KOPT-K1 (cell line): ENCODE data around the gene RPN2.

ENCODE experiments used
- H3K27ac ChIP-seq: fragments of 200-600 bp; sonication (generic); 2 replicates; pipeline ENCODE4 v1.5.1; 2016; ENCODE audit warnings: antibody characterized with exemption, mild to moderate bottlenecking, low read depth, low read length; ENCODE audit not compliant: poor library complexity, severe bottlenecking
- H3K36me3 ChIP-seq: fragments of 200-600 bp; sonication (generic); 2 replicates; pipeline ENCODE4 v1.5.1; 2017; ENCODE audit warnings: antibody characterized with exemption, mild to moderate bottlenecking, low read length, moderate library complexity; ENCODE audit not compliant: insufficient read depth
- H3K9me3 ChIP-seq: fragments of 200-600 bp; sonication (generic); 2 replicates; pipeline ENCODE4 v1.5.1; 2017; ENCODE audit warnings: antibody characterized with exemption, low read length, mild to moderate bottlenecking; ENCODE audit not compliant: insufficient read depth, poor library complexity, severe bottlenecking

RPN2 gene

GRCh38 chr20:37219751-37220668, 40.9 kb downstream of the RPN2 start:
- Histone ChIP-seq H3K36me3 (peaks cover 98% of the 10 kb centered on the region), H3K9me3 (no peaks in the 10 kb centered on the region), H3K27ac (no peak overlapping the region)

- no peaks in the 10 kb centered on the region for H3K9me3 ChIP-seq
- H3K36me3 ChIP-seq = peaks cover 98% of the 10 kb centered on the region
- no peak overlapping the region for H3K27ac ChIP-seq
Observed at GRCh38 chr20:37220731-37221130, 41.6 kb downstream of the RPN2 start.

GRCh38 chr20:37222086-37222485, 43.0 kb downstream of the RPN2 start:
- Histone ChIP-seq H3K27ac (no peak overlapping the region), H3K9me3 (no peaks in the 10 kb centered on the region), H3K36me3 (peaks cover 100% of the 10 kb centered on the region)

GRCh38 chr20:37223053-37223452, 43.9 kb downstream of the RPN2 start:
- H3K9me3 ChIP-seq = no peaks in the 10 kb centered on the region
- H3K27ac ChIP-seq = no peak overlapping the region
- peaks cover 100% of the 10 kb centered on the region for H3K36me3 ChIP-seq

- H3K9me3 ChIP-seq = no peaks in the 10 kb centered on the region
- no peak overlapping the region for H3K27ac ChIP-seq
- peaks cover 100% of the 10 kb centered on the region for H3K36me3 ChIP-seq
Observed at GRCh38 chr20:37225146-37225545, 46.0 kb downstream of the RPN2 start.

- Histone ChIP-seq H3K27ac (no peak overlapping the region), H3K36me3 (peaks cover 100% of the 10 kb centered on the region), H3K9me3 (no peaks in the 10 kb centered on the region)
Observed at GRCh38 chr20:37226889-37227288, 47.8 kb downstream of the RPN2 start.

GRCh38 chr20:37228082-37228481, 49.0 kb downstream of the RPN2 start:
- H3K36me3 ChIP-seq = peaks cover 100% of the 10 kb centered on the region
- no peak overlapping the region for H3K27ac ChIP-seq
- H3K9me3 ChIP-seq = no peaks in the 10 kb centered on the region

GRCh38 chr20:37228656-37229055, 49.5 kb downstream of the RPN2 start:
- H3K36me3 ChIP-seq = peaks cover 100% of the 10 kb centered on the region

GRCh38 chr20:37229357-37229756, 50.2 kb downstream of the RPN2 start:
- Histone ChIP-seq H3K36me3 (peaks cover 100% of the 10 kb centered on the region), H3K27ac (no peak overlapping the region), H3K9me3 (no peaks in the 10 kb centered on the region)

More at GRCh38 chr20:37228656-37229055, 49.5 kb downstream of the RPN2 start:
- Histone ChIP-seq H3K27ac (no peak overlapping the region), H3K9me3 (no peaks in the 10 kb centered on the region)

- Histone ChIP-seq H3K27ac (no peak overlapping the region), H3K36me3 (peaks cover 100% of the 10 kb centered on the region), H3K9me3 (no peaks in the 10 kb centered on the region)
Observed at GRCh38 chr20:37230200-37230599, 51.1 kb downstream of the RPN2 start.

GRCh38 chr20:37231947-37232630, 53.0 kb downstream of the RPN2 start:
- Histone ChIP-seq H3K36me3 (peaks cover 99% of the 10 kb centered on the region), H3K27ac (no peak overlapping the region), H3K9me3 (no peaks in the 10 kb centered on the region)

- peaks cover 99% of the 10 kb centered on the region for H3K36me3 ChIP-seq
Observed at GRCh38 chr20:37233548-37234253, 54.6 kb downstream of the RPN2 start.

GRCh38 chr20:37234254-37234581, 55.1 kb downstream of the RPN2 start:
- H3K27ac ChIP-seq = no peak overlapping the region
- peaks cover 99% of the 10 kb centered on the region for H3K36me3 ChIP-seq
- H3K9me3 ChIP-seq = no peaks in the 10 kb centered on the region

More at GRCh38 chr20:37233548-37234253, 54.6 kb downstream of the RPN2 start:
- no peaks in the 10 kb centered on the region for H3K9me3 ChIP-seq
- no peak overlapping the region for H3K27ac ChIP-seq

GRCh38 chr20:37235065-37235464, 55.9 kb downstream of the RPN2 start:
- Histone ChIP-seq H3K36me3 (peaks cover 99% of the 10 kb centered on the region), H3K9me3 (no peaks in the 10 kb centered on the region), H3K27ac (no peak overlapping the region)

GRCh38 chr20:37236462-37236861, 57.3 kb downstream of the RPN2 start:
- Histone ChIP-seq H3K36me3 (peaks cover 99% of the 10 kb centered on the region), H3K27ac (no peak overlapping the region)

More at GRCh38 chr20:37236462-37236861, 57.3 kb downstream of the RPN2 start:
- H3K9me3 ChIP-seq = no peaks in the 10 kb centered on the region
